ENCODE results near the gene GPRIN1. TPM values are rescaled to one million over a fixed set of nuclear protein-coding genes. Genes with fewer than 3 reads are reported as not detected.

Gene GPRIN1
- total and polyA plus RNA-seq, 2 donors (not counting 1 experiment from before 2014, with no cell fraction given), result 0.72 to 2.1 TPM

GRCh38 chr5:176643491-176644219 is 33.7 kb upstream of the GPRIN1 start:
- Histone ChIP-seq H3K4me3 (ENCODE audit: control extremely low read depth in 1 of 5, extremely low read depth in 1 of 5, insufficient read depth in 1 of 5, low read depth in 2 of 5, low read length in 4 of 5) (no peak overlapping the region), H4K20me1 (ENCODE audit: control insufficient read depth, insufficient read depth, low read length, poor library complexity, severe bottlenecking) (no peaks in the 10 kb centered on the region), H3K27ac (ENCODE audit: low read length in 2 of 2) (no peak overlapping the region), H3K9me3 (ENCODE audit: control extremely low read depth in 1 of 3, control insufficient read depth in 2 of 3, insufficient read depth in 1 of 3, low read length in 2 of 3) (no peaks in the 10 kb centered on the region), H3K9ac (ENCODE audit: low read length) (no peak overlapping the region), H3K27me3 (replicated peaks in 1 of 4; ENCODE audit: control extremely low read depth in 1 of 4, control insufficient read depth in 3 of 4, insufficient read depth in 4 of 4, low read length in 3 of 4) (peaks cover 0 to under 1% (median 0%) of the 10 kb centered on the region in 4 experiments), H3K4me2 (replicated peaks; ENCODE audit: low read depth, low read length, poor library complexity, severe bottlenecking) (no peak overlapping the region), H3K36me3 (replicated peaks in 1 of 2; ENCODE audit: control extremely low read depth in 1 of 2, control insufficient read depth in 1 of 2, extremely low read depth in 1 of 2, insufficient read depth in 2 of 2, low read length in 1 of 2) (no peaks in the 10 kb centered on the region), H3K4me1 (ENCODE audit: control insufficient read depth in 2 of 2, insufficient read depth in 2 of 2, low read length in 2 of 2) (peaks cover 13 to 22% of the 10 kb centered on the region in 2 donors), H2AFZ (ENCODE audit: insufficient read depth, low read depth, low read length, poor library complexity, severe bottlenecking) (no peak overlapping the region), H3K79me2 (ENCODE audit: control insufficient read depth, insufficient read depth, low read length) (peaks cover under 1% of the 10 kb centered on the region)
- WGBS (ENCODE audit: insufficient coverage), result 90% methylated on average over 10 of the region's 11 CpGs
- peaks cover 22% of the 10 kb centered on the region for H3K4me1 Mint-ChIP-seq
- ChIA-PET CTCF (interaction anchor here (0.9 kb wide), 1 partner anchor 13 kb away, joined by 3 read pairs; the partner anchor contains the start of genes EIF4E1B and SNCB), POLR2A (no interaction called here)
- no peak overlapping the region for H3K4me3 Mint-ChIP-seq
- intact Hi-C loops (cut with micrococcal nuclease), result no loop called here
- no peaks in the 10 kb centered on the region for H3K9me3 Mint-ChIP-seq (ENCODE audit: insufficient read depth)
- no peak overlapping the region for H3K27ac Mint-ChIP-seq
- ATAC-seq (ENCODE audit: low read depth), result no peak
- DNase-seq, result no peak
- no peak for TF ChIP-seq EZH2 (IDR thresholded peaks at IDR 0.05; ENCODE audit: borderline replicate concordance, insufficient read depth, low read depth, low read length, poor library complexity, severe bottlenecking)
- no peak for TF ChIP-seq CTCF (IDR thresholded peaks at IDR 0.05)
- H3K27me3 Mint-ChIP-seq, result peaks cover 3% of the 10 kb centered on the region

Measured in B cell (primary cell).